Thoracic aorta (tissue), 2 donors: ENCODE measurements around the gene ELOA. TPM values are rescaled to one million over a fixed set of nuclear protein-coding genes. Genes with fewer than 3 reads are reported as not detected.
A peak's percentile ranks its signal among the peaks of the same experiment; 100 is the strongest.

Source experiments
- ATAC-seq: fragments of 150-250 bp; one replicate; pipeline ENCODE4 v1.8.0; 2017; ENCODE audit warnings: low read depth; ENCODE audit not compliant: insufficient number of reproducible peaks, low FRiP score
- DNase-seq: peaks from one replicate; pipeline ENCODE4 v3.0.0-alpha.2; 2020; ENCODE audit warnings: low spot score
- H3K27ac ChIP-seq, 2 donors: fragments of 200-600 bp; sonication (generic); 1 replicate in 1 of 2; 2 replicates in 1 of 2; pipeline ENCODE4 v1.5.1; 2016; ENCODE audit warnings: mild to moderate bottlenecking in 2 of 2, moderate library complexity in 2 of 2
- H3K27me3 ChIP-seq: fragments of 200-600 bp; sonication (generic); replicated peaks from 2 replicates; pipeline ENCODE4 v1.6.0; 2016; ENCODE audit warnings: mild to moderate bottlenecking; ENCODE audit not compliant: insufficient read depth
- H3K36me3 ChIP-seq: fragments of 200-600 bp; sonication (generic); one replicate; pipeline ENCODE4 v1.5.1; 2016
- H3K4me1 ChIP-seq, 2 donors: fragments of 200-600 bp; sonication (generic); 1 replicate in 1 of 2; 2 replicates in 1 of 2; pipeline versions ENCODE4 v1.5.1 to v1.6.0; 2016; ENCODE audit warnings: low read depth in 2 of 2, mild to moderate bottlenecking in 1 of 2; ENCODE audit not compliant: control insufficient read depth in 1 of 2
- H3K4me3 ChIP-seq: fragments of 200-600 bp; sonication (generic); 2 replicates; pipeline ENCODE4 v1.5.1; 2016; ENCODE audit warnings: mild to moderate bottlenecking
- H3K9me3 ChIP-seq: fragments of 200-600 bp; sonication (generic); 2 replicates; pipeline ENCODE4 v1.5.1; 2016
- CTCF ChIP-seq: fragments of 200-600 bp; sonication (generic); IDR thresholded peaks from one replicate; pipeline ENCODE4 v1.5.1; 2019; ENCODE audit warnings: antibody characterized with exemption
- total RNA-seq, 2 donors: library from RNA; depleted of rRNA; stranded (reverse); fragments of >200 nt; gene quantifications; one replicate each; pipeline versions ENCODE4 v1.1.0 to v1.2.3, GENCODE V29; 2016

The ELOA gene
- total RNA-seq, 2 donors from 2014 or later = 23.3 to 40.6 TPM

DNA sequence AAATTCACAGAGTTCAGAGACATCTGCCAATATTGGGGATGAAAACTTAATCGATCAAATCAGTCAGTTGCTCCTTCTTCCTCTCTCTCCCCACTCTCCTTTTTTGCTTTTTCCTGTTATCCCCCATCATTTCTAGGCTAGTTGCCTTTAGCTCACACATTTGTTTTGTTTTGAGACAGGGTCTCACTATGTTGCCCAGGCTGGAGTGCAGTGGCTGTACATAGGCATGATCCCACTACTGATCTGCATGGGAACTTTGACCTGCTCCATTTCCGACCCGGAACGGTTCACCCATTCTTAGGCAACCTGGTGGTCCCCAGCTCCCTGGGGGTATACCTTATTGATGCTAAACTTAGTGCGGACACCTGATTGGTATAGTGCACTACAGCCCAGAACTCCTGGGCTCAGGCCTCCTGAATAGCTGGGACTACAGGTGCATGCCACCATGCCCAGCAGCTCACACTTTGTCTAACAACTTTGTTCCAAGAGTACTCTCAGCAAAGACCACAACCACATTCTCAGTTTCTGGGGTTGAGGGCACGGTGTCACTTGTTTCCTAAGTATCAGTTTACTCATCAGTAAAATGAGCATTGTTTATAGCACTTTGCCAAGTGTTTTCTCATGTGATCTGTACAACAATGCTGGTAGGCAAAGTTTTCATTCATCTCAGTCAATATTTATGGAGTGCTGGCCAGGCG is 6.7 kb upstream of the ELOA start:
- DNase-seq (no peak), ATAC-seq (no peak)
- no peaks in the 10 kb centered on the region for H3K9me3 ChIP-seq
- no peaks in the 10 kb centered on the region for H3K27me3 ChIP-seq
- H3K4me1 ChIP-seq = no peaks in the 10 kb centered on the region
- no peaks in the 10 kb centered on the region for H3K36me3 ChIP-seq
- no peak overlapping the region for H3K27ac ChIP-seq
- no peak for TF ChIP-seq CTCF
- H3K4me3 ChIP-seq = no peak overlapping the region

DNA sequence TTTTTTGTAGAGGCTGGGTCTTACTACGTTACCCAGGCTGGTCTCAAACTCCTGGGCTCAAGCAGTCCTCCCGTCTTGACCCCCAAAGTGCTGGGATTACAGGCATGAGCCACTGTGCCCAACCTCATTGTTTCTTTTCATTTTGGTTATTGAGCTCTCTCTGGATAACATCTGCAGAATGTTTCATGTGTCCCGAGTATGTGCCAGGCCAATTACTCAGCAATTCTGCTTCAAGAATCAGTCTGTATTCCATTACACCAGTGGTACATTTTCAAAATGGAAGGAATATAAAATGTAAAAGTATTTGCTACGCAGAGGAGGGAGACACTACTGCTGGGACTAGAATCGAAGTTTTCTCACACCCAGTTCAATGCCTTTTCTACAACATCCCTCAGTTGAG is 1.7 kb upstream of the ELOA start:
- no peak overlapping the region for H3K4me3 ChIP-seq
- DNase-seq (no peak), ATAC-seq (no peak)
- H3K27ac ChIP-seq = no peak overlapping the region
- TF ChIP-seq CTCF = no peak
- no peaks in the 10 kb centered on the region for H3K9me3 ChIP-seq
- peaks cover 11 to 24% of the 10 kb centered on the region in 2 donors for H3K4me1 ChIP-seq
- H3K36me3 ChIP-seq = no peaks in the 10 kb centered on the region
- no peaks in the 10 kb centered on the region for H3K27me3 ChIP-seq

- no peaks in the 10 kb centered on the region for H3K36me3 ChIP-seq
- H3K9me3 ChIP-seq = no peaks in the 10 kb centered on the region
- DNase-seq (no peak), ATAC-seq (peak; percentile 37)
- H3K27ac ChIP-seq = peak overlapping the region; percentile 77 to 83
- H3K27me3 ChIP-seq = no peaks in the 10 kb centered on the region
- H3K4me1 ChIP-seq = peaks cover 11 to 24% of the 10 kb centered on the region in 2 donors
- no peak for TF ChIP-seq CTCF
- H3K4me3 ChIP-seq = peak overlapping the region; percentile 96
These were observed 493 bp upstream of the ELOA start for GRCh38 chr1:23742670-23743286.

GRCh38 chr1:23745515-23745914 is 2.2 kb downstream of the ELOA start:
- Histone ChIP-seq H3K27me3 (no peaks in the 10 kb centered on the region), H3K4me3 (no peak overlapping the region), H3K9me3 (no peaks in the 10 kb centered on the region), H3K4me1 (peaks cover 11 to 24% of the 10 kb centered on the region in 2 donors), H3K27ac (no peak overlapping the region), H3K36me3 (peaks cover 3% of the 10 kb centered on the region)
- no peak for DNase-seq
- no peak for TF ChIP-seq CTCF
- ATAC-seq = no peak

- TF ChIP-seq CTCF = no peak
- no peak for DNase-seq
- H3K27me3 ChIP-seq = no peaks in the 10 kb centered on the region
- H3K4me3 ChIP-seq = no peak overlapping the region
- no peak overlapping the region for H3K27ac ChIP-seq
- H3K9me3 ChIP-seq = no peaks in the 10 kb centered on the region
- no peak for ATAC-seq
- peaks cover 28% of the 10 kb centered on the region for H3K36me3 ChIP-seq
- peaks cover 11 to 18% of the 10 kb centered on the region in 2 donors for H3K4me1 ChIP-seq
These were observed 4.7 kb downstream of the ELOA start for GRCh38 chr1:23748016-23748415.
